RCC 7860 (cell line): ENCODE data around the gene SLC38A4.
"Not testable (repeated sequence)": the region's sequence is repeated elsewhere in the genome, so short reads cannot be mapped to it uniquely, and the experiment has no call there.

Experiments
- DNase-seq: peaks from one replicate; pipeline ENCODE4 v3.0.0-alpha.2; 2015; ENCODE audit warnings: low spot score
- FAIRE-seq: peaks from 2 replicates; lab custom pipeline; 2012; peaks lifted over from hg19 to GRCh38; lab: Jason Lieb, UNC

The SLC38A4 gene, protein sequence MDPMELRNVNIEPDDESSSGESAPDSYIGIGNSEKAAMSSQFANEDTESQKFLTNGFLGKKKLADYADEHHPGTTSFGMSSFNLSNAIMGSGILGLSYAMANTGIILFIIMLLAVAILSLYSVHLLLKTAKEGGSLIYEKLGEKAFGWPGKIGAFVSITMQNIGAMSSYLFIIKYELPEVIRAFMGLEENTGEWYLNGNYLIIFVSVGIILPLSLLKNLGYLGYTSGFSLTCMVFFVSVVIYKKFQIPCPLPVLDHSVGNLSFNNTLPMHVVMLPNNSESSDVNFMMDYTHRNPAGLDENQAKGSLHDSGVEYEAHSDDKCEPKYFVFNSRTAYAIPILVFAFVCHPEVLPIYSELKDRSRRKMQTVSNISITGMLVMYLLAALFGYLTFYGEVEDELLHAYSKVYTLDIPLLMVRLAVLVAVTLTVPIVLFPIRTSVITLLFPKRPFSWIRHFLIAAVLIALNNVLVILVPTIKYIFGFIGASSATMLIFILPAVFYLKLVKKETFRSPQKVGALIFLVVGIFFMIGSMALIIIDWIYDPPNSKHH

DNA sequence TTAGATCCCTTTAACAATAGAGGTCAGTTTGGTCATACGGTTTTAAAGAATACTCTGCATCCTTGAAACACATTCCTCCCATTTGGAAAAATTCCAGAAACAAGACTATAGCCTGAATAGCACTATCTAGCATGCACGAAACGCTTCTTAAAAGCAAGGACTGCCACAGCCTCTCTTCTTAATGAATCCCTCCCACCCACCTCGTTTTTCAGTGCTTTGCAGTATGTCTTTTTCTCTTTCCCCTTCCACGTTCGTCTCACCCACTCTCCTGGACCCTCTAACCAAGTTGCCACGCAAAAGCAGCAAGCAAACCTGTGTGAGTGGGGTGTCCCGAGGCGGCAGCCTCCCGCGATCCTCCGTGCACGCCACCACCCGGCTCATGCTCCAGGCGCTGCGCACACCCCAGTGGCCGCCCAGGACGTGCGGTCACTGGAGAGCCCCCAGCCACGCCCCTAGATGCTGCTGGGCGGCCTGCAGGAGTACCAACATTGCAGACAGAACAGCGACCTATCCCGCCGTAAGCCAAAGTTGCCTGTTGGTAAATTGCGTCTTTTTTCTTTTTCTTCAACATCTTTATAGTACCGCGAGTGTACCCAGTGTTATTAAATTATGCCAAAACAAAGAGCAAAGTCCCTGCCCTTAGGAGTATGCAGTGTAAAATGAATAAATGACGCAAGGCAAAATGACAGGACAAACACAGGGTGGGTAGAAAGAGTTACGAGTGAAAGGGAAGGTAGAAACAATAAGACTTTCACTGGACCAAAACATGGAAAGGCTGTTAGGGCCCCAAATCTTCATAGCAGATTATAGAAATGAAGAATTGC, at the start of gene SLC38A4:
Gene SLC38A4, minus strand, starts transcription at position 407 of the 824 bp plus-strand sequence. CDS start 32,926 bp downstream, outside the sequence.
- DNase-seq (no peak), FAIRE-seq (no peak)

DNA sequence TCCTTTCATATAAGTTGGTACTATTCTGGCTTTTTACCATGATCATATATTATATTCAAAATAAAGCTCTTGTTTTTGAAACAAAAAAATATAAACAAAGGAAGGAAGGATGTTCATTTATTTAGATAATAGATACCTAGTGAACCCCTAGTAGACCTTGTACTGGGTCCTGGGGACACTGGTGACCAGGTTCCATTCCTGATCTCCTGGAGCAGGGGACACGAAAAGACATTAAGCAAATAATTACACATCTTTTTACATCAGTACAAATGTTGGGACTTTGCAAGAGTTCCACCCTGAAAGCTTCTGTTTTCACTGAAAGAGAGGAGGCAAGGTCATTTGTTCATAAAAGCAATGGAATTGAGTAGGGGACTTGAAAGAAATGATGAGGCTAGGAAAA, 49.3 kb upstream of the SLC38A4 start:
- no peak for DNase-seq
- no peak for FAIRE-seq

DNA sequence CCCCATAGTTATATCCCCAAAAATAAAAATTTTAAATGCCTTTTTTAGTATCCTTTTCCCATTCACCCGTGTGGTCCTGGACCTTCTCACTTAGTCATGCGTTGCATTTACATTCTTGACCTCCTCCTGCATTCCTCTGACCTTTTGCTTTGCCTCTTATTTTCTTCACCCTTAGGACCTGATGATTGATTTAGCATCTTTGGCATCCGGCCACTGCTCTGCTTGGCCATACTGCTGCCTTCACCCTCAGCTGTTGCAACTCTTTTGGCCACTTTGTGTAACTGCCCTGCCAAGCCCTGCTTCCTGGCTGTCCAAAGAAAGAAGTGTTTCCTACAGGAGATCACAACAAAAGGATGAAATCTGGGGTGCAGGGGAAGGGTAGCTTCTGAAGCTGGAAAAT, 48.8 kb upstream of the SLC38A4 start:
- FAIRE-seq: no peak
- no peak for DNase-seq

DNA sequence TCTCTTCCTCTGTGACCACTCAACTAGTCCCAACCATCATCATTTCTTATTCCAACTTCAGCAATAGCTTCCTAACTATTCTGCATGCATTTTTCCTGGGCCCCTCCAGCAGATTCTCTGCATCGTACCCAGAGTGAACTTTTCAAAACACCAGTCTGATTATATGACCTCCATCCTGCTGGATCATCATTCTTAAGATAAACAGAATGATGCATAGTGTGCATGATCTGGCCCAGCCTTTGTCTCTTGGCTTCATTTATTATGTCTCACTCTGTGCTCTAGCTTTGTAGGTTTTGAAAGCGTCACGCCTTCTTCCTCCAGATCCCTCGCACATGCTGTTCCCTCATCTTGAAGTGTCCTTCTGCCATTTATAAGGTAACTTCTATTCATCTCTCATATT, 46.3 kb upstream of the SLC38A4 start:
- FAIRE-seq (no peak), DNase-seq (no peak)

DNA sequence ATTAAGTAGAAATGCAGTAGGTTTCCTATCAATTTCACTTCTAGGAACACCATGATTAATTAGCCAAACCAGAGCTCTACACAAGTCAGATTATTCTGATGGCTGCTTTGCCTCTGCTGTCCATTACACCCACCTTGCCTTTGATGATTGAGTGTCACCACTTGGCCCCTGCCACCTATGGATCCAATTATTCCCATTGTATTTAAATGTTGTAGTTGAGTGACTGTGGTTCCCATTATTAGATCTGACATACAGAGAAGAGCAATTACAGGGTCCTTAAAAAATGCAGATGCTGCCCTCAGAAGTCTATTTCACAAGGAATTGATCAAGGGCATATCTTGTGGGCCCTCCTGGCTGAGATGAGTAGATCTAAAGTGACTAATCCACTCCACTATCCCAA, 39.5 kb upstream of the SLC38A4 start:
- DNase-seq: no peak
- FAIRE-seq: no peak

DNA sequence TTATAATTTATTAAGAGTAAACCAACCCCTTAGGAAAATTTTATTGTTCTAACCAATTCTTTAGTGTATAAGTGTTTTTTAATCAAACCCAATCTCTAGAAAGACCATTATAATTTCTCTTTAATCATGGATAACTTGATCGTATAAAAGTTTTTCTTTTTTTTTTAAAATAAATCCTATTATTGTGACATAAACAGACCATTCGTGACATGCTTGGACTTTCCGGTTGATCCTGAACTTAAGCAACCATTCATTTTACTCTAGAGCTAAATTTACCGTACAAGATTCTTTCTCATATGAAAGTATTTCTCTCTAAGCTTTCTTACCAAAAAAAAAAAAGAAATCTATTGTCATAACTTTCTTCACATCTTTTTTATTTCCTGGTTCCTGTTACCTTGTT, 32.6 kb upstream of the SLC38A4 start:
- FAIRE-seq (no peak), DNase-seq (no peak)

DNA sequence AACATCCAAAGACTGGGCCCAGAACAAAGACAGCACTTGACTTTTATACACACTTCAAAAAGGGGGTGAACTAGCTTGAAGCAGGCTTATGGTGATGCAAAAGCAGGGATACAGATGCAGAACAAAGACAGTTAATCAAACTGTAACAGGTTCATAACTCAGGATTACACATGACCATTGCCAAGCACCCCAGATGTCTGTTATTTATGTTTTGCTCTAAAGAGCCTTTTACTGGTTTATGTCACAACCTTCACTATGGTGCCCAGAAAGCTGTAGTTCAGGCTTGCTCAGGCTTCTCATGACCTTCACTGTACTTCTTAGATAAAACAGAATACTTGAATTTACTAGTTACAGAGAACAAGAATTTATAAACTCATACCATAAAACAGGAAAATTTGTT, 31.7 kb upstream of the SLC38A4 start:
- no peak for FAIRE-seq
- DNase-seq: no peak

DNA sequence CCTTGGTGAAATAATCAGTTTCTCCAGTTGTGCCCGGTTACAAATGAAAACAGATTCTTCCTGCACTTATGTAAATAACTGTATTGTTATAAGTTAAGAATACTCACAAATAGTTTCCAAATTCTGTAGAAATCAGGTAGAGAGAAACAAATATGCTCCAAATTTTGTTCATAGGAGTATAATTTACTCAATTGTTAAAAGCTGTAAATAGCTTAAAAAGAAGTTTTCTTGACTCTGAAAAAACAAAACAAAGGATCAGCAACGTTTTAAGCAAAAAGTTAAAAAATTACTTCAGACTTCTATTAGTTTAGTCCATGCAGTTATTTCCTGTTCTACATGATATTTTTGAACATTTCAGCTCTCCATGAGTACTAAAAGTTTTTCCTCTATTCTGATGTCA, 30.0 kb upstream of the SLC38A4 start:
- no peak for FAIRE-seq
- DNase-seq: no peak

DNA sequence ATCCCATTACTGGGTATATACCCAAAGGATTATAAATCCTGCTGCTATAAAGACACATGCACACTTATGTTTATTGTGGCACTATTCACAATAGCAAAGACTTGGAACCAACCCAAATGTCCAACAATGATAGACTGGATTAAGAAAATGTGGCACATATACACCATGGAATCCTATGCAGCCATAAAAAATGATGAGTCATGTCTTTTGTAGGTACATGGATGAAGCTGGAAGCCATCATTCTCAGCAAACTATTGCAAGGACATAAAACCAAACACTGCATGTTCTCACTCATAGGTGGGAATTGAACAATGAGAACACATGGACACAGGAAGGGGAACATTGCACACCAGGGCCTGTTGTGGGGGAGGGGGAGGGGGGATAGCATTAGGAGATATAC, 28.4 kb upstream of the SLC38A4 start:
- not testable (repeated sequence) for DNase-seq, FAIRE-seq

DNA sequence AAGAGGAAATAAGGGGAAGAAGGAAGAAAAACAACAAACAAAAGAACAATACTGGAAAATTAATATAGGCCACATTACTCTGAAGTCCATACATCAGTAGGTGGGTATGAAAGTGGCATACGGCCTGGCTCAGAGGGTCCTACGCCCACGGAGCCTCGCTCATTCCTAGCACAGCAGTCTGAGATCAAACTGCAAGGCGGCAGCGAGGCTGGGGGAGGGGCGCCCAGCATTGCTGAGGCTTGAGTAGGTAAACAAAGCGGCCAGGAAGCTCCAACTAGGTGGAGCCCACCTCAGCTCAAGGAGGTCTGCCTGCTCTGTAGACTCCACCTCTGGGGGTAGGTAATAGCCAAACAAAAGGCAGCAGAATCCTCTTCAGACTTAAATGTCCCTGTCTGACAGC, 23.0 kb upstream of the SLC38A4 start:
- not testable (repeated sequence) for DNase-seq, FAIRE-seq

DNA sequence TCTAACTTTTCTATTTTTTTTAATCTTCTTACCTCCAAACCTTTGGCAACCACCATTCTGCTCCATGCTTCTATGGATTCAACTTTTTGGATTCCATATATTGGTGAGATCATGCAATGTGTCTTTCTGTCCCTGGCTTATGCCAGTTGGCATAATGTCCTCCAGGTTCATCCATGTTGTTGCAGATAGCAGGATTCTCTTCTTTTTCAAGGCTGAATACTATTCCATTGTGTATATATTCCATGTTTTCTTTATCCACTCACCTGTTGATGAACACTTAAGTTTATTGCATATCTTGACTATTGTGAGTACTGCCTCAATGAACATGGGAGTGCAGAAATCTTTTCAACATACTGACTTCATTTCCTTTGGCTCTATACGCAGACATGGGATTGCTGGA, 21.2 kb upstream of the SLC38A4 start:
- DNase-seq (no peak), FAIRE-seq (no peak)

DNA sequence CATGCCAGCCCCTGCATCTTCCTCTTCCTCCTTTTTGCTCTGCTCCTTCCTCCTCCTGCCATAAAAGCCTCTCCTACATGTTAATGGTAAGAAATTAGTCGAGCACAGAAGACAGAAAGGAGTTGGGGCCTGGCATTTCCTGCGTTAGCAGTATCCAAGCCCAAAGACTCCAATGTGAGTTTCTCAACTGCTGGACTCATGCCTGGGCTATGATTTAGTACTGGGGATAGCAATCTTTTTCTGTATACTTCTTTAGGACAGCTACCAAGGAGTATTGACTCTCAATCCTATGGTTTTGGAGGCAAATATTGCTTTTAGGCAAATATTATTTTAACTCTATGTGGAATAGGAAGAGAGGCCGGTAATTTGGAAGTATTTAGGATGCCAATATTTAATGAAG, 18.0 kb upstream of the SLC38A4 start:
- no peak for DNase-seq
- no peak for FAIRE-seq

DNA sequence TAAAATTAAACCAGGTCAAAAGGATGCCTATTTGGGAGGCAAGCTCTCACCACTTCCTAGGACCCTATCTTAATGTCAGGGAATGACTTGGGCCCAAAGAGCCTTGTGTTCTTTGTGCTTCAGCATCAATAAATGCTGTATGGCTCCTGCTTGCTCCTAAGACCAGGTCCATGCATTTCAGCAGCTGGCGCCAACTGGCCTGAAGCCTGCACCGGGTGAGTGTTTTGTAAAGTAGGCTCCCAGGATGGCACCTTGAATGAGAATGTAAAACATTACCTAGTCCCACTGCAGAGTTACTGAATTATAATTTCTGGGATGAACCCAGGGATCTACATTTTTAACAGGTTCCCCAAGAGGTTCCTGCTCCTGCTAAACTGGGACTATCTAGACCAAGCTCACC, 16.1 kb upstream of the SLC38A4 start:
- FAIRE-seq: no peak
- no peak for DNase-seq

DNA sequence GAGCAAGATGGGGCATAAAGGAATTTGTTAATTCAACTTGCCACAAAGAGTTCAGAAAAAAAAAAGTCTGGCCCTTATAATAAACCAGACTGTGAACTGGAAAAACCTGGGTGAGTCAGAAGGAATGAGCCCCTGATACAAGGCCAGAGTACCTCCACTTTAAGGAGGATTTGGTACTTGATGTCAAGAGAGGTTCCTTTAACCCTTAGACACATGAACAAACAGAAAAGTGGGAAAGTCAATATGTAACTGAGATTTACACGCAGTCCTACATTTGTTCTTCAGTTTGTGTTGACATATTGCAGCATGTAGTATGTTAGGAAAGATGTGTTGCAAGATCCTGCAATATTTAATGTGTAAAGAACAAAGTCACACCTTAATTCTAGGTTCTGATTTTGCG, 14.2 kb upstream of the SLC38A4 start:
- DNase-seq (no peak), FAIRE-seq (no peak)

DNA sequence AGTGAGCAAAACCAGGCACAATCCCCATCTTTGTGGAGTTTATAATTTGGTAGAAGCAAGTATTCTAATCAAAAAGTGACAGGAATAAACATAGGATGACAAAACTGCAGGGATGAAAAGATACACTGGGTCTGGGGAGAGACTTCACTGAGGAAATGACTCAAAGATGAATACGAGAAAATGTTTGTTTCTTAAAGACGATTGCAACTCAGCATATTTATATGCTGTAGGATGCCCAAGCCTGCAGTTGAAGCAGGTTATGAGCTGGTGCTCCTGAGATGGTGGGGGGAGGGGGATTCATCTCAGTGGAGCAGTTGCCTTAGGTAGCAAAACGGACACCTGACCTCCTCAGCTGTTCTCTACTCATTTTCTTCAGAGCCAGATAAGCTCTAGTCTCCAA, 13.4 kb upstream of the SLC38A4 start:
- DNase-seq (no peak), FAIRE-seq (no peak)

DNA sequence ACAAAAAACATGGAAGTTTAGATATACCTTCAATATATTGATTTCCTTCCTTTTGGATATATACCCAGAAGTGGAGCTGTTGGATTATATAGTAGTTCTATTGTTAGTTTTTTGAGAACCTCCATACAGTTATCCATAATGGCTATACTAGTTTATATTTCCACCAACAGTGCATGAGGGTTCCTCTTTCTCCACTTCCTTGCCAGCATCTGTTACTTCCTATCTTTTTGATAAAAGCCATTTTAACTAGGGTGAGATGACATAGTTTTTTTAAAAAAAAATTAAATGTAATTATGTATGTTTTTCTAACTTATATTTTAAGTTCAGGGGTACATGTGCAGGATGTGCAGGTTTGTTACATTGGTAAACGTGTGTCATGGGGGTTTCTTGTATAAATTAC, 10.0 kb upstream of the SLC38A4 start:
- no peak for DNase-seq
- no peak for FAIRE-seq

DNA sequence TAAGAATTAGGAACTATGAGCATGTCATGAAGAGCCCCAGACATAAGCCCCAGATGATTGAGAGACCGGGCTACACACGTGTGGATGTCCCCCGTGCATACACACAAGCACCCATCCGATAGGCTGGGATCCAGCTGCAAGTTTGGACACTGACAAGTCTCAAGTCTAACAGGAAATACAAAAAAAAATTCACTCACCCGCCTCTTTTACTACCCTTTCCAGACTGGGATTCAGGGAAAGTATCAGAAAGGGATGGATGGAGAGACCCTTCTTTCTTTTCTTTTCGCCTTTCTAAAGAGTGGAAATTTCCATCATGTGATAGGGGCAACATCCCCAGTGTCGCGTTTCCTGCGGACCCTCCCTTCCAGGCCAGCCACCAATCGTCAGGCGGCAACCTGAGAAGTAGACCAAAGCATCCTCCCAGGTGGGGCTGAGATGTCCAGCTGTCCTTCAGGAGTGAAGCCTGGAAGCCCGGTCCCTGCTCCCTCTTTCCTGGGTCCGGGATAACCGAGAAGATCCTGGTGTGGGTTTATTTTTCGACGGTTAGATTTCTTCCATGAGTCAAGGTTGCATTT, 6.4 kb upstream of the SLC38A4 start:
- FAIRE-seq: no peak
- DNase-seq: no peak

DNA sequence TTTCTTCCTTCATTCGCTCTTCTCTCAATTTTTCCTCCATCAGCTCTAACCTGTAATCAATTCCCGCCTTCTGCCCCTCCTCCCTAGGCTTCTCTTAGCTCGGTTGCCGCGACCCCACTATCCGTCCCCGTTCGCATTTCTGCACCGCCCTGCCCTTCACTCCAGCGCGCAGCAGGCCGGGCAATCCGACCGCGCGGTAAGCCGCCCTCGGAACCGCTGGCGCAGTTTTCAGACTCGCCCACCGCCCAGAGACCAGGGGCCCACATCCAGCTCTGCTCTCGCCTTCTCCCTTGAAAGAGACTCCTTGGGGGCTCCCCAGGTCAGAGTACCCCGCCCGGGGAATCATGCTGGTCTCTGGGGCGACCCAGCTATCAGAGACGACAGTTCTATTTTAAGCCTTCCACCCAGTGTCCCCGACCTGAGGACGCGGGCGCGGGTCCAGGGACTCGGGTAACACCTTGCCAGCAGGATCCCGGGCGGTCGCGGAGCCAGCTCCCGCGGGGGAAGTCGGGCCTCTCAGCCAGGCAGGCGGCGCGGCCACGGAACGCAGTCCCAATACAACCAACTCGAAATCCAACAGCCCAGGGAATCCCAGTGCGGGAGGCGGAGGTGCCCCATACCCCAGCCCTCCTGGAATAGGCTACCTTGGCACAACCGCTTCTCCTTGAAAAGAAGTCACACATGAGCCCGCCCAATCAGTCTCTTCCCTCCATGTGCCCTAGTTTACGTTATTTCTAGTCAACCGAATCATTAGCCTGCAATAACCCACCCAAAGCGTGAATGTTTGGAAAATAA, 5.7 kb upstream of the SLC38A4 start:
- FAIRE-seq: no peak
- DNase-seq: no peak

DNA sequence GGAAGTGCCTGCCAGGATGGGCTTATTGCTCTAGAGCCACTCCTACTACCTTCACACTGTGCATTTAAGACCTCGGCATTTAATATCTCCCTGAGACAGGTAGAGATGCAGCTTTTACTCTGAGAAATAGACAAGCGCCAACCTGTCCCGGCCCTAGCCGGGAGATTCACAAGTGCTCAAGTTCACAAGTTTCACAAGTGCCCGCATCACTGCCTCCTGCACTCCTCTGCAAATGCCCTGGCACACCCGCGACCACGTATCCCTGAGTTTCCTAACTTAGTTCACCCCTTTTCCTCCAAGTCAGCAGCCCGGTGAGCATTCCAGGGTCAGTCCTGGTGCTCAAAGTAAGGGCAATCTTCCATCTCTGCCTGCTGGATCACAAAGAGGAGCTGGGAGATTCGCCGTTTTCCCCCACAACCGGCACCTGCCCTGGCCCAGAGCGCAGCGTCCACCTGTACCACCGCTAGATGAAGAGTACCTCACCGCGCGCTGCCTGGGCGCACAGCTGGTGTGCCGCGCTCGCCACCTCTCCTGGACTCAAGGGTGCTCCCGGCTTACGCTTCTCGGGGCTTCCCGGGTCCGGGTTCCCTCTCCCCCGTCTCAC, 5.0 kb upstream of the SLC38A4 start:
- FAIRE-seq: no peak
- no peak for DNase-seq

DNA sequence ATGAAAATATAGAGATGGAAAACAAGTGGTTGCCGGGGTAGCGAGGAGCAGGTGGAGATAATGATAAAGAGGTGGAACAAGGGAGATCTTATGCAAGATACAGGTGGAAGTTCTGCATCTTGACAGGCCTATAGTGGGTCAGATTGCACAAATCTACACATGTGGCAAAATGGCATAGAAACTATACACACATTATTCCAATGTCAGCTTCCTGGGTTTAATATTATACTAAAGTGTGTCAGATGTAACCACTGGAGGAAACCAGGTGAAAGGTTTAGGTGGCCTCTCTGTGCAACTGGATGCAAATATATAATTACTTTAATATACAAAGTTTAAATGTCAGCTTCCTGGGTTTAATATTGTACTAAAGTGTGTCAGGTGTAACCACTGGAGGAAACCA, 1.1 kb downstream of the SLC38A4 start:
- DNase-seq (no peak), FAIRE-seq (no peak)
